Measurements from ENCODE around the gene PCDHGA8. TPM values are rescaled to one million over a fixed set of nuclear protein-coding genes. Genes with fewer than 3 reads are reported as not detected.
A peak's percentile ranks its signal among the peaks of the same experiment; 100 is the strongest.

Gene PCDHGA8
- total and polyA plus RNA-seq, 2 of the 13 experiments (the other 11 are each of a cell fraction or from before 2014, with no cell fraction given) = 0.05 to 0.29 TPM

GRCh38 chr5:141354900-141355469, 37.4 kb upstream of the PCDHGA8 start, which contains the start of gene PCDHGA4:
Gene PCDHGA4, plus strand, starts transcription at chr5:141355021. Its CDS starts 87 bp downstream, at chr5:141355108.
- BruUV-seq (replicated peaks) = no TSS peak
- H3K36me3 ChIP-seq (replicated peaks in 1 of 2; ENCODE audit: control insufficient read depth in 1 of 2, insufficient read depth in 2 of 2, low read length in 2 of 2) = no peaks in the 10 kb centered on the region
- no peaks in the 10 kb centered on the region for H3K79me2 ChIP-seq (ENCODE audit: insufficient read depth, low read length)
- no peak for TF ChIP-seq ZNF547 (CRISPR knock-in tag; IDR thresholded peaks at IDR 0.05)
- TF ChIP-seq, protein P1, sequence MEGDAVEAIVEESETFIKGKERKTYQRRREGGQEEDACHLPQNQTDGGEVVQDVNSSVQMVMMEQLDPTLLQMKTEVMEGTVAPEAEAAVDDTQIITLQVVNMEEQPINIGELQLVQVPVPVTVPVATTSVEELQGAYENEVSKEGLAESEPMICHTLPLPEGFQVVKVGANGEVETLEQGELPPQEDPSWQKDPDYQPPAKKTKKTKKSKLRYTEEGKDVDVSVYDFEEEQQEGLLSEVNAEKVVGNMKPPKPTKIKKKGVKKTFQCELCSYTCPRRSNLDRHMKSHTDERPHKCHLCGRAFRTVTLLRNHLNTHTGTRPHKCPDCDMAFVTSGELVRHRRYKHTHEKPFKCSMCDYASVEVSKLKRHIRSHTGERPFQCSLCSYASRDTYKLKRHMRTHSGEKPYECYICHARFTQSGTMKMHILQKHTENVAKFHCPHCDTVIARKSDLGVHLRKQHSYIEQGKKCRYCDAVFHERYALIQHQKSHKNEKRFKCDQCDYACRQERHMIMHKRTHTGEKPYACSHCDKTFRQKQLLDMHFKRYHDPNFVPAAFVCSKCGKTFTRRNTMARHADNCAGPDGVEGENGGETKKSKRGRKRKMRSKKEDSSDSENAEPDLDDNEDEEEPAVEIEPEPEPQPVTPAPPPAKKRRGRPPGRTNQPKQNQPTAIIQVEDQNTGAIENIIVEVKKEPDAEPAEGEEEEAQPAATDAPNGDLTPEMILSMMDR (CRISPR knock-in tag; IDR thresholded peaks at IDR 0.05) = peak; percentile 21
- TF ChIP-seq ZBTB7A (CRISPR knock-in tag; IDR thresholded peaks at IDR 0.05) = no peak
- TF ChIP-seq ZNF879 (CRISPR knock-in tag; IDR thresholded peaks at IDR 0.05) = no peak
- H3K9ac ChIP-seq (ENCODE audit: insufficient read depth, low read depth, low read length) = no peak within 1 kb of the TSS
- intact Hi-C loops (cut with micrococcal nuclease; ENCODE audit: unreplicated experiment) = loop anchor here (10.0 kb wide), 1 partner anchor 170 kb away; no protein-coding TSS in a partner anchor
- H3K9me3 ChIP-seq (ENCODE audit: low read length) = peaks cover 18% of the 10 kb centered on the region
- ATAC-seq (no peak), FAIRE-seq (no peak), DNase-seq (ENCODE audit: low spot score) (no peak)
- H3K4me2 ChIP-seq (ENCODE audit: low read depth, low read length) = no peak within 1 kb of the TSS
- CTCF ChIA-PET (ENCODE audit: low intra/inter-chr PET ratio, low total read pairs) = no interaction called here
- H3K27me3 ChIP-seq (ENCODE audit: control insufficient read depth in 1 of 2, insufficient read depth in 2 of 2, low read length in 2 of 2) = no peaks in the 10 kb centered on the region; a peak in 1 of 5 replicates
- H3K27ac ChIP-seq (ENCODE audit: extremely low read length, insufficient read depth, low read length) = no peak within 1 kb of the TSS
- H3K4me3 ChIP-seq (replicated peaks in 1 of 3; ENCODE audit: insufficient read depth in 1 of 3, low read depth in 2 of 3, low read length in 3 of 3) = no peak within 1 kb of the TSS
- H2AFZ ChIP-seq (ENCODE audit: low read length) = no peak within 1 kb of the TSS
- in situ Hi-C loops (cut with HindIII; ENCODE audit: extremely low pct_ligation_motif_present, low pct_unique_long_range_greater_than_20kb) = loop anchor here (10.0 kb wide), 1 partner anchor 170 kb away; no protein-coding TSS in a partner anchor
- POLR2A ChIA-PET = no interaction called here
- H3K4me1 ChIP-seq (ENCODE audit: insufficient read depth, low read length) = no peaks in the 10 kb centered on the region; the same call in 1 of the 2 replicates
- H4K20me1 ChIP-seq (ENCODE audit: insufficient read depth, low read length) = no peaks in the 10 kb centered on the region
- WGBS (ENCODE audit: low lambda C conversion rate) = 60% methylated on average over 17 of the region's 29 CpGs

GRCh38 chr5:141355641-141356040, 36.8 kb upstream of the PCDHGA8 start:
- Histone ChIP-seq H4K20me1 (ENCODE audit: insufficient read depth, low read length) (no peaks in the 10 kb centered on the region), H3K79me2 (ENCODE audit: insufficient read depth, low read length) (no peaks in the 10 kb centered on the region), H3K27me3 (ENCODE audit: control insufficient read depth in 1 of 2, insufficient read depth in 2 of 2, low read length in 2 of 2) (no peaks in the 10 kb centered on the region), H3K4me2 (ENCODE audit: low read depth, low read length) (no peak overlapping the region), H2AFZ (ENCODE audit: low read length) (no peak overlapping the region), H3K27ac (ENCODE audit: extremely low read length, insufficient read depth, low read length) (no peak overlapping the region), H3K4me3 (replicated peaks in 1 of 3; ENCODE audit: insufficient read depth in 1 of 3, low read depth in 2 of 3, low read length in 3 of 3) (no peak overlapping the region), H3K36me3 (replicated peaks in 1 of 2; ENCODE audit: control insufficient read depth in 1 of 2, insufficient read depth in 2 of 2, low read length in 2 of 2) (no peaks in the 10 kb centered on the region), H3K9ac (ENCODE audit: insufficient read depth, low read depth, low read length) (no peak overlapping the region), H3K4me1 (ENCODE audit: insufficient read depth, low read length) (no peaks in the 10 kb centered on the region; the same call in 1 of the 2 replicates), H3K9me3 (ENCODE audit: low read length) (peaks cover 24% of the 10 kb centered on the region)
- CTCF ChIA-PET (ENCODE audit: low intra/inter-chr PET ratio, low total read pairs) = no interaction called here
- POLR2A ChIA-PET = no interaction called here
- FAIRE-seq (no peak), ATAC-seq (no peak), DNase-seq (ENCODE audit: low spot score) (no peak)
- WGBS (ENCODE audit: low lambda C conversion rate) = 85% methylated on average over 24 of the region's 24 CpGs
- in situ Hi-C loops (cut with HindIII; ENCODE audit: extremely low pct_ligation_motif_present, low pct_unique_long_range_greater_than_20kb) = loop anchor here (10.0 kb wide), 1 partner anchor 169 kb away; no protein-coding TSS in a partner anchor
- no TSS peak for BruUV-seq (replicated peaks)
- intact Hi-C loops (cut with micrococcal nuclease; ENCODE audit: unreplicated experiment) = loop anchor here (10.0 kb wide), 1 partner anchor 169 kb away; no protein-coding TSS in a partner anchor
- TF ChIP-seq HMG20B (CRISPR knock-in tag; conservative IDR thresholded peaks at IDR 0.05) = no peak
- TF ChIP-seq SIN3A (IDR thresholded peaks at IDR 0.05; ENCODE audit: borderline replicate concordance, low read depth, low read length) = no peak
- no peak for TF ChIP-seq SPEN (CRISPR knock-in tag; IDR thresholded peaks at IDR 0.05; ENCODE audit: low read depth)
- TF ChIP-seq ZNF3 (CRISPR knock-in tag; IDR thresholded peaks at IDR 0.05) = no peak
- no peak for TF ChIP-seq ZNF570 (CRISPR knock-in tag; IDR thresholded peaks at IDR 0.05; ENCODE audit: borderline replicate concordance)
- TF ChIP-seq HDAC1 (CRISPR knock-in tag; IDR thresholded peaks at IDR 0.05) = no peak
- TF ChIP-seq ZNF274 (CRISPR knock-in tag; IDR thresholded peaks at IDR 0.05) = no peak
- no peak for TF ChIP-seq FOXK2 (IDR thresholded peaks at IDR 0.05)
- TF ChIP-seq CHD4 (IDR thresholded peaks at IDR 0.05; ENCODE audit: borderline replicate concordance, low read length) = no peak

Measured in HepG2 (cell line).